GM23338 (cell line): ENCODE measurements around the gene HOXD9. TPM values are rescaled to one million over a fixed set of nuclear protein-coding genes. Genes with fewer than 3 reads are reported as not detected.

Experiments
- ATAC-seq: fragments of 200-7000 bp; cut with Tn5 transposase; 3 replicates; pipeline ENCODE4 v1.9.1; 2020
- DNase-seq: peaks from one replicate; pipeline ENCODE4 v3.0.0-alpha.2; 2015; ENCODE audit warnings: low spot score
- H2AFZ ChIP-seq: fragments of 200-600 bp; sonication (generic); 2 replicates; pipeline ENCODE4 v1.8.0; 2016; ENCODE audit warnings: antibody characterized with exemption, mild to moderate bottlenecking, moderate library complexity
- H3F3A ChIP-seq: fragments of 200-600 bp; sonication (generic); replicated peaks from 2 replicates; pipeline ENCODE4 v1.8.0; 2017; ENCODE audit warnings: antibody characterized with exemption, mixed run types, low read depth
- H3K27ac ChIP-seq: fragments of 200-600 bp; sonication (generic); 2 replicates; pipeline ENCODE4 v1.6.1; 2016; ENCODE audit warnings: low read depth
- H3K27me3 ChIP-seq: fragments of 200-600 bp; sonication (generic); 2 replicates; pipeline ENCODE4 v1.8.0; 2016; ENCODE audit warnings: mild to moderate bottlenecking, mixed run types, moderate library complexity; ENCODE audit not compliant: insufficient read depth
- H3K36me3 ChIP-seq: fragments of 200-600 bp; sonication (generic); 2 replicates; pipeline ENCODE4 v1.8.0; 2016; ENCODE audit warnings: mild to moderate bottlenecking; ENCODE audit not compliant: insufficient read depth
- H3K4me1 ChIP-seq: fragments of 200-600 bp; sonication (generic); 2 replicates; pipeline ENCODE4 v1.8.0; 2016; ENCODE audit warnings: mild to moderate bottlenecking, moderate library complexity; ENCODE audit not compliant: insufficient read depth
- H3K4me2 ChIP-seq: fragments of 200-600 bp; sonication (generic); 2 replicates; pipeline ENCODE4 v1.7.1; 2017; ENCODE audit warnings: mixed run types
- H3K4me3 ChIP-seq: fragments of 200-600 bp; sonication (generic); 2 replicates; pipeline ENCODE4 v1.6.1; 2016; ENCODE audit warnings: mixed run types
- H3K79me2 ChIP-seq: fragments of 200-600 bp; sonication (generic); replicated peaks from 2 replicates; pipeline ENCODE4 v1.8.0; 2017; ENCODE audit warnings: mild to moderate bottlenecking; ENCODE audit not compliant: insufficient read depth
- H3K9me2 ChIP-seq: fragments of 200-600 bp; sonication (generic); 2 replicates; pipeline ENCODE4 v1.8.0; 2017; ENCODE audit not compliant: insufficient read depth
- H4K20me1 ChIP-seq: fragments of 200-600 bp; sonication (generic); replicated peaks from 2 replicates; pipeline ENCODE4 v1.8.0; 2017; ENCODE audit warnings: mild to moderate bottlenecking; ENCODE audit not compliant: insufficient read depth
- H3K27ac Mint-ChIP-seq: 2 replicates; pipeline ENCODE4 v1.8.0; 2020; ENCODE audit warnings: inconsistent platforms, mild to moderate bottlenecking, moderate library complexity, mixed read lengths
- H3K27me3 Mint-ChIP-seq: 3 replicates; pipeline ENCODE4 v1.8.0; 2022; ENCODE audit warnings: low read depth, mild to moderate bottlenecking, moderate library complexity, mixed read lengths, inconsistent platforms; ENCODE audit not compliant: insufficient read depth, poor library complexity
- H3K36me3 Mint-ChIP-seq: 3 replicates; pipeline ENCODE4 v1.8.0; 2021; ENCODE audit warnings: low read depth, mild to moderate bottlenecking, inconsistent platforms, moderate library complexity, mixed read lengths
- H3K4me1 Mint-ChIP-seq: 3 replicates; pipeline ENCODE4 v1.8.0; 2020; ENCODE audit warnings: mild to moderate bottlenecking, inconsistent platforms, mixed read lengths
- H3K4me3 Mint-ChIP-seq: 3 replicates; pipeline ENCODE4 v1.8.0; 2021; ENCODE audit warnings: moderate library complexity, mild to moderate bottlenecking, inconsistent platforms, mixed read lengths
- H3K9me3 Mint-ChIP-seq: 3 replicates; pipeline ENCODE4 v1.8.0; 2020; ENCODE audit warnings: moderate library complexity, mild to moderate bottlenecking, inconsistent platforms, mixed read lengths
- CREB1 ChIP-seq: fragments of 250-450 bp; sonication (Bioruptor Pico); IDR thresholded peaks from 2 replicates; pipeline ENCODE4 v1.5.0; 2020; ENCODE audit warnings: low read depth, mild to moderate bottlenecking, moderate library complexity
- EZH2 ChIP-seq: fragments of 200-600 bp; sonication (generic); IDR thresholded peaks from one replicate; pipeline ENCODE4 v1.8.0; 2017; ENCODE audit warnings: antibody characterized with exemption, mild to moderate bottlenecking, low read depth; ENCODE audit not compliant: unreplicated experiment
- EZH2phosphoT487 ChIP-seq: fragments of 200-600 bp; sonication (generic); IDR thresholded peaks from one replicate; pipeline ENCODE4 v1.8.1; 2018; ENCODE audit warnings: antibody characterized with exemption; ENCODE audit not compliant: unreplicated experiment
- JUNB ChIP-seq: IDR thresholded peaks from one replicate; pipeline ENCODE4 v1.6.1; 2016; ENCODE audit warnings: antibody characterized with exemption; ENCODE audit not compliant: unreplicated experiment
- POLR2AphosphoS5 ChIP-seq: IDR thresholded peaks from 2 replicates; pipeline ENCODE4 v1.6.1; 2016; ENCODE audit warnings: antibody characterized with exemption, low read depth
- REST ChIP-seq: IDR thresholded peaks from one replicate; pipeline ENCODE4 v1.6.1; 2018; ENCODE audit warnings: antibody characterized with exemption; ENCODE audit not compliant: unreplicated experiment
- STAT1 ChIP-seq: IDR thresholded peaks from one replicate; pipeline ENCODE4 v1.6.1; 2016; ENCODE audit warnings: antibody characterized with exemption; ENCODE audit not compliant: unreplicated experiment
- ZNF114 ChIP-seq: fragments of 250-450 bp; sonication (Bioruptor Pico); IDR thresholded peaks from 2 replicates; pipeline ENCODE4 v1.5.0; 2020; ENCODE audit warnings: mild to moderate bottlenecking, moderate library complexity
- ZNF462 ChIP-seq: fragments of 250-450 bp; sonication (Bioruptor Pico); IDR thresholded peaks from 2 replicates; pipeline ENCODE4 v1.5.0; 2020; ENCODE audit warnings: mild to moderate bottlenecking, moderate library complexity
- polyA plus RNA-seq: library from polyadenylated mRNA; unstranded; fragments of >200 nt; fragmentation: Nextera tagmentation; extraction: Ambion mirVana; gene quantifications from 2 replicates; pipeline ENCODE4 v1.2.1, GENCODE V29; 2016
- total RNA-seq: library from RNA; depleted of rRNA; stranded (reverse); fragments of >200 nt; shearing (Covaris generic); gene quantifications from 2 replicates; pipeline ENCODE4 v1.2.3, GENCODE V29; 2014

The HOXD9 gene
- total and polyA plus RNA-seq, 2 experiments from 2014 or later: not detected

DNA sequence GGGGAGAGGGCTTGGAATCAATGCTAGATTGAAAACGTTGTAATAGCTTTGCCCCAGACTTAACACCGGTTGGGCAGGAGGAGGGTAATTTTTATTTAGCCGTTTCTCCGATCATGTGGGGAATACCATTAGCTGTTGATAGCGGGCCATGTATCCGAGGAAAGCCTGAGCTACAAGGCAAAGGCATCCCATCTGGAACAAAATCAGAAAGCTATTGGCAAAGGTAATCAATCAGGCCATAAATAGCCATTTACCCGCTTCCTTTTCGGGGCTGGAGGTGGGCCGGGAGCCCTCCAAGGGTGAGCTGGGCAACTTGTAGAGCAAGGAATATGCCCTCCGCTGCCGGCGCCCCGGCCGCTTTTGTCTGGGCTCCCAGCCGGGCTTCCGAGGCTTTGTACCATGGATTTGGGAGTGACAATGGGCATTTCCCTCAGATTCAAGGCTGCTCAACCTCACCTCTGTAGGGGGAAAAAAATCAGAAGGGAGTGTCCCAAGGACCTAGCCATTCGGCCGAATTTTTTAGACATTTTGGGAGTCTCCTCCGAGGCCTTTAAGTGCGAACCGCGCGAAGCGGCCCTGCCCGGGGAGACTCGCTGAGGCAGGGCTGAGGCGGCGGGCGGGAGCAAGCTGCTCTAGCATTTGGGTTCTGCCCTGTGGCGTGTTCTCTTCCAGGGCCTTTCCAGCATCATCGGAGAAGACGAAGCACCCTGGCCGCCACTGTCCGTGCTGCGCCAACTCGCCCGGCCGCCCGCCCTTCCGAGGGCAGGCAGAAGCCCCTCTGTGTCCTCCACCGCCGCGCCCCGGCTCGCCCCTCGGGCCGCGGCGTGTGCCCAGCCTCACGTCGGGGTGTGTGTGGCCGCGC lies 1.1 kb upstream of the HOXD9 start:
- Histone ChIP-seq H3K9me2 (no peaks in the 10 kb centered on the region), H3K27ac (no peak overlapping the region), H2AFZ (no peak overlapping the region), H4K20me1 (peaks cover 30% of the 10 kb centered on the region), H3K4me2 (peak overlapping the region; percentile 76), H3K4me3 (peak overlapping the region; percentile 53), H3K79me2 (no peaks in the 10 kb centered on the region), H3F3A (peaks cover 36% of the 10 kb centered on the region; the same call in 1 of the 2 replicates), H3K4me1 (peaks cover 13% of the 10 kb centered on the region), H3K27me3 (peaks cover 100% of the 10 kb centered on the region), H3K36me3 (no peaks in the 10 kb centered on the region)
- TF ChIP-seq EZH2: peak; percentile 90
- no peak for TF ChIP-seq JUNB
- no peak for TF ChIP-seq POLR2AphosphoS5
- TF ChIP-seq EZH2phosphoT487: peak; percentile 85
- H3K4me1 Mint-ChIP-seq: peaks cover 10% of the 10 kb centered on the region
- H3K9me3 Mint-ChIP-seq: peaks cover 24% of the 10 kb centered on the region
- ATAC-seq: peak; percentile 12
- H3K36me3 Mint-ChIP-seq: peaks cover 8% of the 10 kb centered on the region; the same call in 2 of the 3 replicates
- H3K4me3 Mint-ChIP-seq: no peak overlapping the region
- H3K27me3 Mint-ChIP-seq: peaks cover 99% of the 10 kb centered on the region
- DNase-seq: no peak
- H3K27ac Mint-ChIP-seq: no peak overlapping the region

GRCh38 chr2:176122052-176122682 lies 352 bp upstream of the HOXD9 start:
- H3K79me2 ChIP-seq: no peaks in the 10 kb centered on the region
- peaks cover 31% of the 10 kb centered on the region for H4K20me1 ChIP-seq
- H3K9me3 Mint-ChIP-seq: peaks cover 16% of the 10 kb centered on the region
- H3K9me2 ChIP-seq: no peaks in the 10 kb centered on the region
- H3K4me3 Mint-ChIP-seq: peak overlapping the region; percentile 64
- H3F3A ChIP-seq: peaks cover 38% of the 10 kb centered on the region; the same call in 1 of the 2 replicates
- H3K27me3 ChIP-seq: peaks cover 100% of the 10 kb centered on the region
- peak; percentile 29 for ATAC-seq
- H3K4me3 ChIP-seq: peak overlapping the region; percentile 53
- no peak overlapping the region for H3K27ac Mint-ChIP-seq
- peak overlapping the region; percentile 66; the same call in 1 of the 2 replicates for H2AFZ ChIP-seq
- peaks cover 99% of the 10 kb centered on the region for H3K27me3 Mint-ChIP-seq
- peaks cover 12% of the 10 kb centered on the region for H3K4me1 Mint-ChIP-seq
- DNase-seq: no peak
- H3K4me1 ChIP-seq: peaks cover 13% of the 10 kb centered on the region
- no peaks in the 10 kb centered on the region for H3K36me3 ChIP-seq
- TF ChIP-seq STAT1 (no peak), ZNF462 (CRISPR knock-in tag) (no peak), POLR2AphosphoS5 (no peak), EZH2 (peak; percentile 50), ZNF114 (CRISPR knock-in tag) (no peak), EZH2phosphoT487 (peak; percentile 12), REST (no peak), CREB1 (CRISPR knock-in tag) (no peak)
- H3K36me3 Mint-ChIP-seq: peaks cover 3% of the 10 kb centered on the region; the same call in 1 of the 3 replicates
- peak overlapping the region; percentile 76 for H3K4me2 ChIP-seq
- no peak overlapping the region for H3K27ac ChIP-seq
